Femur (tissue), 1 donor: ENCODE measurements around the gene CCBE1.
A peak's percentile ranks its signal among the peaks of the same experiment; 100 is the strongest.
"Not testable (repeated sequence)": the region's sequence is repeated elsewhere in the genome, so short reads cannot be mapped to it uniquely, and the experiment has no call there.

ENCODE experiments used
- DNase-seq: peaks from one replicate; pipeline ENCODE4 v3.0.0-alpha.2; 2017

The CCBE1 gene

GRCh38 chr18:59520562-59521355 lies 176.5 kb downstream of the CCBE1 start:
- DNase-seq: no peak

GRCh38 chr18:59518705-59519104 lies 178.5 kb downstream of the CCBE1 start:
- no peak for DNase-seq

- DNase-seq: no peak
Observed at GRCh38 chr18:59517446-59518165, 179.6 kb downstream of the CCBE1 start.

GRCh38 chr18:59516356-59517155 lies 180.7 kb downstream of the CCBE1 start:
- DNase-seq: no peak

GRCh38 chr18:59515956-59516355 lies 181.3 kb downstream of the CCBE1 start:
- not testable (repeated sequence) for DNase-seq

GRCh38 chr18:59515147-59515546 lies 182.1 kb downstream of the CCBE1 start:
- no peak for DNase-seq

- DNase-seq: peak; percentile 78
Observed at GRCh38 chr18:59514203-59514602, 183.0 kb downstream of the CCBE1 start.

- no peak for DNase-seq
Observed at GRCh38 chr18:59512025-59512755, 185.0 kb downstream of the CCBE1 start.

GRCh38 chr18:59509481-59510442 lies 187.5 kb downstream of the CCBE1 start:
- DNase-seq: no peak

GRCh38 chr18:59505356-59505755 lies 191.9 kb downstream of the CCBE1 start:
- DNase-seq: no peak

GRCh38 chr18:59502274-59503175 lies 194.7 kb downstream of the CCBE1 start:
- peak; percentile 73 for DNase-seq

GRCh38 chr18:59501920-59502273 lies 195.3 kb downstream of the CCBE1 start:
- DNase-seq: peak; percentile 62

- no peak for DNase-seq
Observed at GRCh38 chr18:59500765-59501164, 196.5 kb downstream of the CCBE1 start.

- DNase-seq: no peak
Observed at GRCh38 chr18:59498506-59499086, 198.6 kb downstream of the CCBE1 start.

GRCh38 chr18:59492756-59493421 lies 204.3 kb downstream of the CCBE1 start:
- no peak for DNase-seq

GRCh38 chr18:59488899-59489298 lies 208.3 kb downstream of the CCBE1 start:
- DNase-seq: no peak

- DNase-seq: no peak
Observed at GRCh38 chr18:59485382-59485781, 211.8 kb downstream of the CCBE1 start.

GRCh38 chr18:59484561-59485328 lies 212.5 kb downstream of the CCBE1 start:
- DNase-seq: peak; percentile 41

GRCh38 chr18:59484131-59484530 lies 213.1 kb downstream of the CCBE1 start:
- no peak for DNase-seq
